GM21529 (cell line): ENCODE data around the gene CAPN2.
A peak's percentile ranks its signal among the peaks of the same experiment; 100 is the strongest.

Experiments used
- ATAC-seq: cut with Tn5 transposase; IDR thresholded peaks from one replicate; pipeline ENCODE4 v1.9.1; 2021; ENCODE audit not compliant: unreplicated experiment

CAPN2 gene

GRCh38 chr1:223758734-223759133, 46.4 kb downstream of the CAPN2 start:
- ATAC-seq, result no peak

GRCh38 chr1:223759273-223759672, 46.9 kb downstream of the CAPN2 start:
- ATAC-seq, result no peak

GRCh38 chr1:223760833-223761232, 48.5 kb downstream of the CAPN2 start:
- no peak for ATAC-seq

GRCh38 chr1:223761411-223761810, 49.1 kb downstream of the CAPN2 start:
- ATAC-seq, result no peak

- no peak for ATAC-seq
Measured at GRCh38 chr1:223763251-223763650, 50.9 kb downstream of the CAPN2 start.

- no peak for ATAC-seq
Measured at GRCh38 chr1:223763881-223764280, 51.5 kb downstream of the CAPN2 start.

GRCh38 chr1:223765036-223765718, 52.8 kb downstream of the CAPN2 start:
- ATAC-seq, result no peak

- no peak for ATAC-seq
Measured at GRCh38 chr1:223765719-223766340, 53.5 kb downstream of the CAPN2 start.

- ATAC-seq, result no peak
Measured at GRCh38 chr1:223770621-223771315, 58.4 kb downstream of the CAPN2 start.

GRCh38 chr1:223771469-223771813, 59.1 kb downstream of the CAPN2 start:
- peak; percentile 57 for ATAC-seq

GRCh38 chr1:223771814-223772770, 59.8 kb downstream of the CAPN2 start:
- peak; percentile 69 for ATAC-seq

- ATAC-seq, result no peak
Measured at GRCh38 chr1:223772771-223773160, 60.4 kb downstream of the CAPN2 start.

GRCh38 chr1:223774134-223774814, 61.9 kb downstream of the CAPN2 start:
- ATAC-seq, result no peak

- no peak for ATAC-seq
Measured at GRCh38 chr1:223775054-223775453, 62.7 kb downstream of the CAPN2 start.

- ATAC-seq, result no peak
Measured at GRCh38 chr1:223775711-223776074, 63.4 kb downstream of the CAPN2 start.

- no peak for ATAC-seq
Measured at GRCh38 chr1:223776075-223776814, 63.9 kb downstream of the CAPN2 start.

GRCh38 chr1:223776826-223777454, 64.6 kb downstream of the CAPN2 start:
- ATAC-seq, result no peak

GRCh38 chr1:223780318-223780717, 68.0 kb downstream of the CAPN2 start:
- no peak for ATAC-seq

- ATAC-seq, result no peak
Measured at GRCh38 chr1:223780949-223781348, 68.6 kb downstream of the CAPN2 start.

- ATAC-seq, result no peak
Measured at GRCh38 chr1:223783676-223784075, 71.3 kb downstream of the CAPN2 start.
